ENCODE data around the gene CNTNAP2. TPM values are rescaled to one million over a fixed set of nuclear protein-coding genes. Genes with fewer than 3 reads are reported as not detected.

The CNTNAP2 gene
- total RNA-seq, 1 donor from 2014 or later: 0.59 TPM

DNA sequence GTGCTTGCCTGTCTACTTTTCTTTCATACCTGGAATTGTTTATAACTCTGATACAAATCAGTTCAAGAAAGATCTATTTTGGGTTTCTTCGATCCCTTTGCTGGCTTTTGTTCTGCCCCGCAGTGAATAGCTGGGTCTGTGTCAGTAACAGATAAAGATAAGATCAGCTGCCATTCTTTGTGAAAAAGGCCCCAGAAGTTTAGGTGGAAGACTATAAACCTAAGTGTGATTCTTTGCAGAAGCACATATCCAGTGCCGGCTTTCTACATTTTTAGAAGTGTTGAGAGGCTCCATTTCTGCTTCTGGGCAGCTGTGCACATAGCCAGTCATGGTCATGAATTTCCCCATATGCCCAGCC lies 1787.6 kb downstream of the CNTNAP2 start:
- no peaks in the 10 kb centered on the region for H3K27me3 ChIP-seq (ENCODE audit: low read depth)
- ATAC-seq (no peak), DNase-seq (no peak)
- H3K4me1 ChIP-seq: no peaks in the 10 kb centered on the region
- H3K36me3 ChIP-seq: no peaks in the 10 kb centered on the region
- H3K4me3 ChIP-seq: no peak overlapping the region
- TF ChIP-seq, protein P1, sequence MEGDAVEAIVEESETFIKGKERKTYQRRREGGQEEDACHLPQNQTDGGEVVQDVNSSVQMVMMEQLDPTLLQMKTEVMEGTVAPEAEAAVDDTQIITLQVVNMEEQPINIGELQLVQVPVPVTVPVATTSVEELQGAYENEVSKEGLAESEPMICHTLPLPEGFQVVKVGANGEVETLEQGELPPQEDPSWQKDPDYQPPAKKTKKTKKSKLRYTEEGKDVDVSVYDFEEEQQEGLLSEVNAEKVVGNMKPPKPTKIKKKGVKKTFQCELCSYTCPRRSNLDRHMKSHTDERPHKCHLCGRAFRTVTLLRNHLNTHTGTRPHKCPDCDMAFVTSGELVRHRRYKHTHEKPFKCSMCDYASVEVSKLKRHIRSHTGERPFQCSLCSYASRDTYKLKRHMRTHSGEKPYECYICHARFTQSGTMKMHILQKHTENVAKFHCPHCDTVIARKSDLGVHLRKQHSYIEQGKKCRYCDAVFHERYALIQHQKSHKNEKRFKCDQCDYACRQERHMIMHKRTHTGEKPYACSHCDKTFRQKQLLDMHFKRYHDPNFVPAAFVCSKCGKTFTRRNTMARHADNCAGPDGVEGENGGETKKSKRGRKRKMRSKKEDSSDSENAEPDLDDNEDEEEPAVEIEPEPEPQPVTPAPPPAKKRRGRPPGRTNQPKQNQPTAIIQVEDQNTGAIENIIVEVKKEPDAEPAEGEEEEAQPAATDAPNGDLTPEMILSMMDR (IDR thresholded peaks at IDR 0.05): no peak
- H3K9me3 ChIP-seq: no peaks in the 10 kb centered on the region
- no peak overlapping the region for H3K27ac ChIP-seq
- intact Hi-C loops (cut with DNase I): no loop called here

DNA sequence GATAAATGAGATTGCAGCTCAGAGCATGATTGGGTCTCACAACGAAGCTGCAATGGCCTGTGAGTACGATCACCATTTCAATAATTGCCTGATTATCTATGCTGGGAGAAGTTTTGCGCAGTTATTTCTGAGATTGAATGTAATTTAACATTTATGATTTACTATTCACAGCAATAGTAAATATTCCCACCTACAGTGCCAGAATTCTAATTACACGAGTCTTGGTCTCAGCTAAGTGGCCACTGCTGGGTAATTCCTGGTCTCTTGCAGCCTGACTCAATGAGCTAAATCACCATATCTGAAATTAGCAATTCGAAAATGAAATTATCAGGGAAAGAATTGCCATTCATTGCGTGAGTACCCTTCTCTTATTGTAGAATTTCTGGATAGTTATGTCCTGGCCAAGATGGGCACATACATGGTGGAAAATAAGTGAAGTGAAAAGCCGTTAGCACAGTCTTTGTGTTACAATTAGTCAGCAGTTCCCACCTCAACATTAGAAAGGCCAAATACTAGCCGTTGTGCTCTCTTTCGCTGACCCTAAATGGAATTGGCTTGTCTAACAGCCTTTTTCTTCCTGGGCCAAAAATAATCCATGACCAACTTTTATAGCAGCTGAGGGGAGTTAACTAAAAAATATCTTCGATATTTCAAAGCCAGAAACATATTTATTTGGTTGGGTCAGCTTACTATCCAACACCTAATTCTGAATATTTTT lies 1793.0 kb downstream of the CNTNAP2 start:
- TF ChIP-seq, protein P1 (IDR thresholded peaks at IDR 0.05): no peak
- DNase-seq (no peak), ATAC-seq (no peak)
- no peak overlapping the region for H3K4me3 ChIP-seq
- H3K36me3 ChIP-seq: no peaks in the 10 kb centered on the region
- H3K27ac ChIP-seq: no peak overlapping the region
- no peaks in the 10 kb centered on the region for H3K9me3 ChIP-seq
- intact Hi-C loops (cut with DNase I): no loop called here
- no peaks in the 10 kb centered on the region for H3K27me3 ChIP-seq (ENCODE audit: low read depth)
- H3K4me1 ChIP-seq: no peaks in the 10 kb centered on the region

DNA sequence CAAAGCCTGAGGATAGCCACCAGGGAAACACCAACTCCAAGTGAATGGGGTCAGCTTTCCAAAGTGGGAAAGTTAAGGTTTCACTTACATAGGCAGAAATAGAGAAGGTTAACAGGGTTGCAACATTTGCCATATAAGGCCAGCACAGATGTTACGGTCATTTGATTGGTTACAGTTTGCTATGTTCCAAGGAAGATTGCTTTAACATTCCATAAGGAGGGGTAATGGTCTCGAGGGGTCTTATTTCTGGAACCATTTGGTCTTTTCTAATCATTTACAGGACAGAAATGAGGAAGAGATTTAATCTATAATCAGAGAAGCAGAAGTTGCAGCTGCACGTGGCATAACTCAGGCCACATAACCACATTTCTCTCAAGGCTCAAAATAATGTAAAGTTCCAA lies 1794.6 kb downstream of the CNTNAP2 start:
- TF ChIP-seq, protein P1 (IDR thresholded peaks at IDR 0.05): no peak
- no peaks in the 10 kb centered on the region for H3K27me3 ChIP-seq (ENCODE audit: low read depth)
- ATAC-seq (no peak), DNase-seq (no peak)
- intact Hi-C loops (cut with DNase I): no loop called here
- H3K4me1 ChIP-seq: no peaks in the 10 kb centered on the region
- no peak overlapping the region for H3K4me3 ChIP-seq
- no peak overlapping the region for H3K27ac ChIP-seq
- no peaks in the 10 kb centered on the region for H3K9me3 ChIP-seq
- no peaks in the 10 kb centered on the region for H3K36me3 ChIP-seq

DNA sequence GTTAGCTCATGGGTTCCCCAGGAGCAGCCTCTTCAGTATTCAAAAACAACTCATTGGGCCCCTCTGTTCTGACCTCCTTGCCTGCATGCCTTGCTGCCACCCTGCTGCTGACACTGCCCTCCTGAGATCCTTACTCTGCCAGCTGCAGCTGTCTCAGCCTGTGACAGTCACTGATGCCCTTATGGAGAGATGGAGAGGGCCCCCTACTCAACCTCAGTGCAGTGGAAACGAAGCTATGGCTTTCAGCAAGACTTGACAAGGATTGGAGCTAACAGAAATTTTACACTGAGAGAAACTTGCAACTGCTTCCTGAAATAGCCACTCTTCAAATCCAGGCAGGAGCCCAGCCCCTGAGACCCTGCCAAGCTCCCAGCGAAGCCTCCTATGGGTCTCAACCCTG lies 1795.7 kb downstream of the CNTNAP2 start:
- Histone ChIP-seq H3K4me3 (no peak overlapping the region), H3K27ac (no peak overlapping the region), H3K9me3 (no peaks in the 10 kb centered on the region), H3K4me1 (no peaks in the 10 kb centered on the region), H3K36me3 (no peaks in the 10 kb centered on the region), H3K27me3 (ENCODE audit: low read depth) (no peaks in the 10 kb centered on the region)
- intact Hi-C loops (cut with DNase I): no loop called here
- TF ChIP-seq, protein P1 (IDR thresholded peaks at IDR 0.05): no peak
- ATAC-seq: no peak
- DNase-seq: no peak

DNA sequence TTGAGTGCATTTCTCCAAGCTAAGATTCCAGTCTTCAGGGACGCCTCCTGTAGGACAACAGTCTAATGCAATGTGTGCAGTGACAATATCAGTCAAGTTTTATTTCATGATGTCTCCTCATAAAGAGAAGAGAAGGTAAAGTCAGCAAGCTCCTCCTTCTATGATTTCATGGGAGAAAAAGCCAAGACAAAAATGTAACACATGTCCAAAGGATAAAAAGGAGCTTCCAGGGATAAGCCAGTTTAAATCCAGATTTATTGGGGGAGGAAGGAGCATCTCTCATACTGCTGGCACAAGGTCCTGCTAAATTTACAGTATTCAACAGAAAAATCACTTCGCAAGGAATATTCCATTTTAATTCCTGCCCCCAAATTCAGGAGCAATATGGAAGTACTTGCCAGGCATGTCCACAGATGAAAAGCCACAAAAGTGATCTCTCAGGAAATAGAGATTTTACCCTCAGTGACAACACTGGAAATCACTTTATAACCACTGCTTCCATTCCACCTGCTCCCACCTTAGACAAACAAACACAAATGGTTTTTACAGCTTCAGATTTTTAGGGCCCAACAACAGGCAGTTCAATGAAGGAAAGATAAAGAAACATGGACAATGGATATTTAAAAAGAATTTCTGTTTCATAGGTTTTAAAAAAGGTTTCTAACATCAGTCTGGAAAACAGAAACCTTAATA lies 1796.5 kb downstream of the CNTNAP2 start:
- no peaks in the 10 kb centered on the region for H3K36me3 ChIP-seq

More for the DNA sequence above, 1796.5 kb downstream of the CNTNAP2 start:
- intact Hi-C loops (cut with DNase I): no loop called here
- no peak overlapping the region for H3K4me3 ChIP-seq
- TF ChIP-seq, protein P1 (IDR thresholded peaks at IDR 0.05): no peak
- H3K27me3 ChIP-seq (ENCODE audit: low read depth): no peaks in the 10 kb centered on the region
- H3K4me1 ChIP-seq: no peaks in the 10 kb centered on the region
- H3K27ac ChIP-seq: no peak overlapping the region
- no peak for ATAC-seq
- no peaks in the 10 kb centered on the region for H3K9me3 ChIP-seq
- no peak for DNase-seq

Measured in lower lobe of right lung (tissue), 2 donors.